ENCODE data around the gene ANKS1B.

DNA sequence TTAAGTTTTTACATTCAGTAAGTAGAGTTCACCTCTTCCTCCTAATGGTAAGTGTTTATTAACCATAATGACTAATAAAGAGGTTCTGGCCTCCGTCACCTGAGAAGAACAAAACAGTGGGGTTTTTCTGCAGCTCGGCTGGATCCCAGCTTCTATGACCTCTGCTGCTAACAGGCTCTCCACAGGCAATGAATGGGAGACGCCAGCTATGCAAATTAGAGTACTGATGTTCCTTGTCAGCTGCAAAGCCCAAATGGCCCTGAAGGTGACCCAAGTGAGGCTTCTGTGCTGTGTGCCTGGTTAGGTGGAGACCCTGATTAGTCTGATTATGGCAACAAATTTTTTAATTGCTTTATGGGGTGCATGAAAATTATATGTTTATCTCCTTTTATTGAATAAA is 1121.6 kb downstream of the ANKS1B start:
- TF ChIP-seq RARB (CRISPR knock-in tag; IDR thresholded peaks at IDR 0.05) (no peak), ARNTL (CRISPR knock-in tag; IDR thresholded peaks at IDR 0.05; ENCODE audit: borderline replicate concordance, low read depth) (no peak), ESRRG (CRISPR knock-in tag; IDR thresholded peaks at IDR 0.05) (no peak), ZFP3 (CRISPR knock-in tag; IDR thresholded peaks at IDR 0.05) (no peak), PPARA (CRISPR knock-in tag; IDR thresholded peaks at IDR 0.05; ENCODE audit: borderline replicate concordance) (no peak)
- TF ChIP-seq, protein P1, sequence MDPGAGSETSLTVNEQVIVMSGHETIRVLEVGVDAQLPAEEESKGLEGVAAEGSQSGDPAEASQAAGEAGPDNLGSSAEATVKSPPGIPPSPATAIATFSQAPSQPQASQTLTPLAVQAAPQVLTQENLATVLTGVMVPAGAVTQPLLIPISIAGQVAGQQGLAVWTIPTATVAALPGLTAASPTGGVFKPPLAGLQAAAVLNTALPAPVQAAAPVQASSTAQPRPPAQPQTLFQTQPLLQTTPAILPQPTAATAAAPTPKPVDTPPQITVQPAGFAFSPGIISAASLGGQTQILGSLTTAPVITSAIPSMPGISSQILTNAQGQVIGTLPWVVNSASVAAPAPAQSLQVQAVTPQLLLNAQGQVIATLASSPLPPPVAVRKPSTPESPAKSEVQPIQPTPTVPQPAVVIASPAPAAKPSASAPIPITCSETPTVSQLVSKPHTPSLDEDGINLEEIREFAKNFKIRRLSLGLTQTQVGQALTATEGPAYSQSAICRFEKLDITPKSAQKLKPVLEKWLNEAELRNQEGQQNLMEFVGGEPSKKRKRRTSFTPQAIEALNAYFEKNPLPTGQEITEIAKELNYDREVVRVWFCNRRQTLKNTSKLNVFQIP (CRISPR knock-in tag; IDR thresholded peaks at IDR 0.05; ENCODE audit: borderline replicate concordance, low read depth), result no peak
